ENCODE data around the gene TNFRSF6B.

TNFRSF6B gene

GRCh38 chr20:63691711-63692435, 4.6 kb upstream of the TNFRSF6B start:
- no peak overlapping the region for H3K4me3 ChIP-seq (ENCODE audit: low read length)
- DNase-seq (ENCODE audit: low read depth) = no peak
- TF ChIP-seq CTCF (conservative IDR thresholded peaks at IDR 0.05; ENCODE audit: low read depth, low read length) = no peak

GRCh38 chr20:63692436-63693082, 3.9 kb upstream of the TNFRSF6B start:
- no peak for DNase-seq (ENCODE audit: low read depth)

GRCh38 chr20:63693083-63693732, 3.2 kb upstream of the TNFRSF6B start:
- TF ChIP-seq CTCF (conservative IDR thresholded peaks at IDR 0.05; ENCODE audit: low read depth, low read length) = no peak
- H3K4me3 ChIP-seq (ENCODE audit: low read length) = no peak overlapping the region
- DNase-seq (ENCODE audit: low read depth) = no peak

More at GRCh38 chr20:63692436-63693082, 3.9 kb upstream of the TNFRSF6B start:
- no peak overlapping the region for H3K4me3 ChIP-seq (ENCODE audit: low read length)
- TF ChIP-seq CTCF (conservative IDR thresholded peaks at IDR 0.05; ENCODE audit: low read depth, low read length) = no peak

GRCh38 chr20:63693733-63694583, 2.5 kb upstream of the TNFRSF6B start:
- TF ChIP-seq CTCF (conservative IDR thresholded peaks at IDR 0.05; ENCODE audit: low read depth, low read length) = no peak
- H3K4me3 ChIP-seq (ENCODE audit: low read length) = no peak overlapping the region
- no peak for DNase-seq (ENCODE audit: low read depth)

- no peak for TF ChIP-seq CTCF (conservative IDR thresholded peaks at IDR 0.05; ENCODE audit: low read depth, low read length)
- no peak for DNase-seq (ENCODE audit: low read depth)
- no peak overlapping the region for H3K4me3 ChIP-seq (ENCODE audit: low read length)
Observed at GRCh38 chr20:63694584-63695423, 1.6 kb upstream of the TNFRSF6B start.

Measured in retinal pigment epithelial cell (primary cell).